ENCODE data around the gene CNGA1.
A peak's percentile ranks its signal among the peaks of the same experiment; 100 is the strongest.
"Not testable (repeated sequence)": the region's sequence is repeated elsewhere in the genome, so short reads cannot be mapped to it uniquely, and the experiment has no call there.

The CNGA1 gene

GRCh38 chr4:47945930-47946726, 70.4 kb downstream of the CNGA1 start:
- DNase-seq, result no peak

GRCh38 chr4:47942081-47942819, 74.2 kb downstream of the CNGA1 start:
- DNase-seq, result no peak

- no peak for DNase-seq
Observed at GRCh38 chr4:47939456-47939855, 77.0 kb downstream of the CNGA1 start.

GRCh38 chr4:47936336-47936735, 80.1 kb downstream of the CNGA1 start:
- DNase-seq, result no peak

GRCh38 chr4:47933840-47934239, 82.6 kb downstream of the CNGA1 start:
- peak; percentile 8 for DNase-seq

- no peak for DNase-seq
Observed at GRCh38 chr4:47930971-47931804, 85.3 kb downstream of the CNGA1 start.

- no peak for DNase-seq
Observed at GRCh38 chr4:47929682-47930201, 86.7 kb downstream of the CNGA1 start.

- peak; percentile 25 for DNase-seq
Observed at GRCh38 chr4:47926667-47927258, 89.7 kb downstream of the CNGA1 start.

GRCh38 chr4:47923261-47923608, 93.2 kb downstream of the CNGA1 start:
- not testable (repeated sequence) for DNase-seq

GRCh38 chr4:47922436-47923260, 93.8 kb downstream of the CNGA1 start:
- not testable (repeated sequence) for DNase-seq

- not testable (repeated sequence) for DNase-seq
Observed at GRCh38 chr4:47917163-47917562, 99.3 kb downstream of the CNGA1 start.

GRCh38 chr4:47915378-47915777, 101.1 kb downstream of the CNGA1 start:
- no peak for DNase-seq

- no peak for DNase-seq
Observed at GRCh38 chr4:47914926-47915237, 101.6 kb downstream of the CNGA1 start.

- DNase-seq, result peak; percentile 91
Observed at GRCh38 chr4:47914220-47914925, 102.1 kb downstream of the CNGA1 start, which contains the start of gene NFXL1. TSS of gene NFXL1 (minus strand) at chr4:47914583. CDS start at chr4:47914203, 380 bp downstream.

GRCh38 chr4:47913861-47914219, 102.6 kb downstream of the CNGA1 start:
- no peak for DNase-seq

GRCh38 chr4:47913330-47913729, 103.2 kb downstream of the CNGA1 start:
- DNase-seq, result no peak

GRCh38 chr4:47907089-47907646, 109.3 kb downstream of the CNGA1 start:
- DNase-seq, result no peak

GRCh38 chr4:47899639-47900038, 116.8 kb downstream of the CNGA1 start:
- no peak for DNase-seq

- no peak for DNase-seq
Observed at GRCh38 chr4:47891928-47892327, 124.6 kb downstream of the CNGA1 start.
